Retina (tissue), 1 donor: ENCODE results near the gene CDH2.

ENCODE experiments used
- DNase-seq: peaks from one replicate; pipeline ENCODE4 v3.0.0-alpha.2; 2016

Gene CDH2

GRCh38 chr18:28080876-28081300 is 96.0 kb downstream of the CDH2 start:
- DNase-seq: no peak

GRCh38 chr18:28079883-28080282 is 97.0 kb downstream of the CDH2 start:
- no peak for DNase-seq

- no peak for DNase-seq
Measured at GRCh38 chr18:28078849-28079248, 98.1 kb downstream of the CDH2 start.

- DNase-seq: no peak
Measured at GRCh38 chr18:28078298-28078697, 98.6 kb downstream of the CDH2 start.

- DNase-seq: no peak
Measured at GRCh38 chr18:28075501-28075900, 101.4 kb downstream of the CDH2 start.

- DNase-seq: no peak
Measured at GRCh38 chr18:28074076-28074475, 102.9 kb downstream of the CDH2 start.

GRCh38 chr18:28073658-28074057 is 103.3 kb downstream of the CDH2 start:
- no peak for DNase-seq

- no peak for DNase-seq
Measured at GRCh38 chr18:28071199-28071598, 105.7 kb downstream of the CDH2 start.

GRCh38 chr18:28068207-28068606 is 108.7 kb downstream of the CDH2 start:
- DNase-seq: no peak

GRCh38 chr18:28067346-28067745 is 109.6 kb downstream of the CDH2 start:
- DNase-seq: no peak

GRCh38 chr18:28065793-28066186 is 111.1 kb downstream of the CDH2 start:
- no peak for DNase-seq

- no peak for DNase-seq
Measured at GRCh38 chr18:28065031-28065792, 111.7 kb downstream of the CDH2 start.

- DNase-seq: no peak
Measured at GRCh38 chr18:28063926-28064325, 113.0 kb downstream of the CDH2 start.

- DNase-seq: no peak
Measured at GRCh38 chr18:28063271-28063761, 113.6 kb downstream of the CDH2 start.

- DNase-seq: no peak
Measured at GRCh38 chr18:28062443-28062842, 114.5 kb downstream of the CDH2 start.

- no peak for DNase-seq
Measured at GRCh38 chr18:28059861-28060260, 117.1 kb downstream of the CDH2 start.

- DNase-seq: no peak
Measured at GRCh38 chr18:28050545-28050944, 126.4 kb downstream of the CDH2 start.

GRCh38 chr18:28048612-28049011 is 128.3 kb downstream of the CDH2 start:
- DNase-seq: no peak

GRCh38 chr18:28045880-28046279 is 131.1 kb downstream of the CDH2 start:
- no peak for DNase-seq

- peak; percentile 38 for DNase-seq
Measured at GRCh38 chr18:28045176-28045810, 131.6 kb downstream of the CDH2 start.

GRCh38 chr18:28044036-28044435 is 132.9 kb downstream of the CDH2 start:
- DNase-seq: no peak

GRCh38 chr18:28043631-28044030 is 133.3 kb downstream of the CDH2 start:
- DNase-seq: no peak

GRCh38 chr18:28041366-28041765 is 135.6 kb downstream of the CDH2 start:
- DNase-seq: peak; percentile 36

GRCh38 chr18:28040716-28041115 is 136.2 kb downstream of the CDH2 start:
- DNase-seq: no peak
